ENCODE results near the gene ATF7. TPM values are rescaled to one million over a fixed set of nuclear protein-coding genes. Genes with fewer than 3 reads are reported as not detected.

ATF7 gene
- total and polyA plus RNA-seq, 10 donors: 6.5 to 52.8 (median 35.4) TPM

- H3K4me3 ChIP-seq: no peak overlapping the region
- no peaks in the 10 kb centered on the region for H3K9me3 ChIP-seq
- H3K27ac ChIP-seq: peak overlapping the region in 3 of 8 donors; percentile 22 to 58 (median 26)
- H3K4me1 ChIP-seq: peaks cover 3 to 66% (median 28%) of the 10 kb centered on the region in 6 donors
- H3K27me3 ChIP-seq (replicated peaks in 1 of 7): no peaks in the 10 kb centered on the region
- intact Hi-C loops (cut with DNase I; ENCODE audit: low total_unique reads): no loop called here
- no peak for DNase-seq
- TF ChIP-seq CTCF (IDR thresholded peaks at IDR 0.05 in 8 of 11, conservative IDR thresholded peaks at IDR 0.05 in 3 of 11) (no peak), POLR2A (IDR thresholded peaks at IDR 0.05) (no peak), POLR2AphosphoS5 (IDR thresholded peaks at IDR 0.05) (no peak)
- 62 to 85% (median 75%) methylated on average over 2 of the region's 2 CpGs for WGBS, 5 donors
- H3K36me3 ChIP-seq: peaks cover 9 to 100% (median 100%) of the 10 kb centered on the region in 6 donors
Measured at GRCh38 chr12:53465679-53466078, 160.5 kb downstream of the ATF7 start.

GRCh38 chr12:53464685-53465418 lies 161.3 kb downstream of the ATF7 start:
- Histone ChIP-seq H3K9me3 (no peaks in the 10 kb centered on the region), H3K27me3 (replicated peaks in 1 of 7) (no peaks in the 10 kb centered on the region), H3K4me1 (peaks cover 3 to 71% (median 29%) of the 10 kb centered on the region in 6 donors), H3K27ac (peak overlapping the region in 2 of 8 donors; percentile 22 to 58), H3K4me3 (no peak overlapping the region), H3K36me3 (peaks cover 13 to 100% (median 100%) of the 10 kb centered on the region in 6 donors)
- intact Hi-C loops (cut with DNase I; ENCODE audit: low total_unique reads): no loop called here
- no peak for DNase-seq
- TF ChIP-seq POLR2AphosphoS5 (IDR thresholded peaks at IDR 0.05) (peak in 2 of 3 donors; percentile 50 to 61), CTCF (IDR thresholded peaks at IDR 0.05 in 8 of 11, conservative IDR thresholded peaks at IDR 0.05 in 3 of 11) (no peak)
- whole genome bisulfite sequencing, 5 donors: 88 to 96% (median 95%) methylated on average over 11 of the region's 11 CpGs

- TF ChIP-seq POLR2AphosphoS5 (IDR thresholded peaks at IDR 0.05): no peak
- no peak for TF ChIP-seq CTCF (IDR thresholded peaks at IDR 0.05 in 8 of 11, conservative IDR thresholded peaks at IDR 0.05 in 3 of 11)
- no peak for TF ChIP-seq POLR2A (IDR thresholded peaks at IDR 0.05)
- Histone ChIP-seq H3K36me3 (peaks cover 13 to 100% (median 100%) of the 10 kb centered on the region in 6 donors), H3K9me3 (no peaks in the 10 kb centered on the region), H3K27me3 (replicated peaks in 1 of 7) (no peaks in the 10 kb centered on the region), H3K4me3 (no peak overlapping the region), H3K4me1 (peaks cover 3 to 80% (median 30%) of the 10 kb centered on the region in 6 donors), H3K27ac (peak overlapping the region in 2 of 8 donors; percentile 24 to 29)
- DNase-seq: no peak
- intact Hi-C loops (cut with DNase I; ENCODE audit: low total_unique reads): no loop called here
- 61 to 76% (median 65%) methylated on average over 5 of the region's 5 CpGs for WGBS, 5 donors
Measured at GRCh38 chr12:53463802-53464560, 162.2 kb downstream of the ATF7 start.

- Histone ChIP-seq H3K9me3 (no peaks in the 10 kb centered on the region), H3K4me1 (peaks cover 3 to 80% (median 32%) of the 10 kb centered on the region in 6 donors), H3K36me3 (peaks cover 7 to 100% (median 100%) of the 10 kb centered on the region in 6 donors), H3K27me3 (replicated peaks in 1 of 7) (no peaks in the 10 kb centered on the region), H3K27ac (peak overlapping the region in 1 of 8 donors; percentile 29), H3K4me3 (no peak overlapping the region)
- intact Hi-C loops (cut with DNase I; ENCODE audit: low total_unique reads): no loop called here
- TF ChIP-seq CTCF (IDR thresholded peaks at IDR 0.05 in 8 of 11, conservative IDR thresholded peaks at IDR 0.05 in 3 of 11) (no peak), POLR2AphosphoS5 (IDR thresholded peaks at IDR 0.05) (peak in 1 of 3 donors; percentile 12)
- WGBS, 5 donors: 67 to 84% (median 82%) methylated on average over 3 of the region's 3 CpGs
- no peak for DNase-seq
Measured at GRCh38 chr12:53462935-53463334, 163.2 kb downstream of the ATF7 start.

Data from spleen (tissue), 11 donors.